Thymus (tissue), 11 donors: ENCODE results near the gene FAH. TPM values are rescaled to one million over a fixed set of nuclear protein-coding genes. Genes with fewer than 3 reads are reported as not detected.

Experiments used
- DNase-seq, 9 donors: peaks; one replicate each; pipeline ENCODE4 v3.0.0-alpha.2; 2013; ENCODE audit warnings: low spot score in 9 of 9, low read depth in 6 of 9, missing footprints in 1 of 9
- H3K27ac ChIP-seq, 2 donors: one replicate each; pipeline ENCODE4 v1.5.1; 2013; ENCODE audit warnings: control low read depth in 1 of 2, low read depth in 1 of 2, low read length in 1 of 2, mild to moderate bottlenecking in 1 of 2, moderate library complexity in 1 of 2
- H3K27me3 ChIP-seq, 2 donors: one replicate each; pipeline ENCODE4 v1.5.1; 2013; ENCODE audit warnings: low read length in 1 of 2; ENCODE audit not compliant: control insufficient read depth in 2 of 2, insufficient read depth in 1 of 2
- H3K36me3 ChIP-seq, 2 donors: one replicate each; pipeline ENCODE4 v1.5.1; 2013; ENCODE audit warnings: low read length in 1 of 2, mild to moderate bottlenecking in 1 of 2, moderate library complexity in 1 of 2; ENCODE audit not compliant: control insufficient read depth in 2 of 2, insufficient read depth in 2 of 2
- H3K4me1 ChIP-seq, 2 donors: one replicate each; pipeline ENCODE4 v1.5.1; 2013; ENCODE audit warnings: low read length in 2 of 2; ENCODE audit not compliant: control insufficient read depth in 2 of 2, insufficient read depth in 2 of 2
- H3K4me3 ChIP-seq, 2 donors: one replicate each; pipeline ENCODE4 v1.5.1; 2013; ENCODE audit warnings: low read length in 2 of 2, control low read depth in 1 of 2, mild to moderate bottlenecking in 1 of 2
- H3K9me3 ChIP-seq, 2 donors: one replicate each; pipeline ENCODE4 v1.5.1; 2013; ENCODE audit warnings: low read length in 1 of 2, mild to moderate bottlenecking in 1 of 2; ENCODE audit not compliant: control insufficient read depth in 2 of 2, insufficient read depth in 1 of 2
- WGBS: extraction: QIAGEN DNeasy Blood & Tissue Kit; methylation state at CpG from one replicate; pipeline ENCODE4 v1.1.7; 2013; 5-methylcytosine and 5-hydroxymethylcytosine counted together
- polyA plus RNA-seq: library from polyadenylated mRNA; stranded (reverse); fragments of 200-250 nt; gene quantifications from one replicate; pipeline ENCODE4 v1.2.3, GENCODE V29; 2013
- total RNA-seq: library from RNA; stranded (reverse); fragments of 120-200 nt; gene quantifications from one replicate; pipeline ENCODE4 v1.2.4, GENCODE V29; 2013
- donor health status: healthy.

Gene FAH
- total and polyA plus RNA-seq, 2 donors = 11.5 to 18.3 TPM

- H3K27me3 ChIP-seq = no peaks in the 10 kb centered on the region
- DNase-seq = no peak
- no peak overlapping the region for H3K4me3 ChIP-seq
- no peaks in the 10 kb centered on the region for H3K4me1 ChIP-seq
- no peak overlapping the region for H3K27ac ChIP-seq
- H3K9me3 ChIP-seq = no peaks in the 10 kb centered on the region
- 97% methylated on average over 8 of the region's 8 CpGs for WGBS
- H3K36me3 ChIP-seq = no peaks in the 10 kb centered on the region
Measured at GRCh38 chr15:80191897-80192595, 39.2 kb downstream of the FAH start.

GRCh38 chr15:80194186-80194585, 41.4 kb downstream of the FAH start:
- Histone ChIP-seq H3K27ac (no peak overlapping the region), H3K27me3 (no peaks in the 10 kb centered on the region), H3K9me3 (no peaks in the 10 kb centered on the region), H3K4me3 (no peak overlapping the region), H3K4me1 (no peaks in the 10 kb centered on the region), H3K36me3 (no peaks in the 10 kb centered on the region)
- DNase-seq = no peak
- 99% methylated on average over 1 of the region's 1 CpG for WGBS

DNA sequence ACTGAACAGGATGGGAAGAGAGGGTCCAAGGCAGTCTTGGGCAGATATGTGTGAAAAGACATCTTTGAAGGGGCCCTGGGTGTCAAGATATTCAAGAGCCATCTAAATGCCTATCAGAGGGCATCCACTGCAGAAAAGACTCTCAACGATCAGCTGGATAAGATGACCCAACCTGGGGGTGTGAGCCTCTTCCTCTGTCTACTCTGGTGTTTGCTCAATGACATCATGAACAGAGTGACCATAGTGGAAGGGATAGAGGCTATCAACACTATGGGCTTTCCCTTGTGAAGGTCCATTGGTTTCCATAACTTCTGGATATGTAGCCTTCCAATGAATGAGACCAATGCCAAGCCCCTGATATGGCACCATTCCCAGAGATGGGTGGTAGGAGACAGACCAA, 42.1 kb downstream of the FAH start:
- WGBS = 90% methylated on average over 1 of the region's 1 CpG
- Histone ChIP-seq H3K4me3 (no peak overlapping the region), H3K27me3 (no peaks in the 10 kb centered on the region), H3K4me1 (no peaks in the 10 kb centered on the region), H3K36me3 (no peaks in the 10 kb centered on the region), H3K9me3 (no peaks in the 10 kb centered on the region), H3K27ac (no peak overlapping the region)
- no peak for DNase-seq

- Histone ChIP-seq H3K4me3 (no peak overlapping the region), H3K4me1 (no peaks in the 10 kb centered on the region), H3K36me3 (no peaks in the 10 kb centered on the region), H3K9me3 (no peaks in the 10 kb centered on the region), H3K27ac (no peak overlapping the region), H3K27me3 (peaks cover 0 to 2% of the 10 kb centered on the region in 2 donors)
- DNase-seq = no peak
- WGBS = 88% methylated on average over 2 of the region's 2 CpGs
Measured at GRCh38 chr15:80199366-80199765, 46.6 kb downstream of the FAH start.

GRCh38 chr15:80199869-80200268, 47.1 kb downstream of the FAH start:
- Histone ChIP-seq H3K4me1 (no peaks in the 10 kb centered on the region), H3K4me3 (no peak overlapping the region), H3K9me3 (no peaks in the 10 kb centered on the region), H3K27ac (no peak overlapping the region), H3K27me3 (peaks cover 0 to 2% of the 10 kb centered on the region in 2 donors), H3K36me3 (no peaks in the 10 kb centered on the region)
- no peak for DNase-seq
- 94% methylated on average over 3 of the region's 3 CpGs for WGBS

GRCh38 chr15:80201256-80202015, 48.6 kb downstream of the FAH start:
- H3K4me1 ChIP-seq = no peaks in the 10 kb centered on the region
- no peak for DNase-seq
- WGBS = 94% methylated on average over 26 of the region's 26 CpGs

GRCh38 chr15:80202016-80202315, 49.2 kb downstream of the FAH start:
- H3K9me3 ChIP-seq = no peaks in the 10 kb centered on the region
- H3K4me1 ChIP-seq = no peaks in the 10 kb centered on the region
- H3K36me3 ChIP-seq = no peaks in the 10 kb centered on the region
- H3K4me3 ChIP-seq = no peak overlapping the region
- WGBS = 76% methylated on average over 2 of the region's 2 CpGs
- no peak overlapping the region for H3K27ac ChIP-seq
- DNase-seq = no peak
- H3K27me3 ChIP-seq = peaks cover 0 to 2% of the 10 kb centered on the region in 2 donors

More at GRCh38 chr15:80201256-80202015, 48.6 kb downstream of the FAH start:
- H3K27ac ChIP-seq = no peak overlapping the region
- H3K9me3 ChIP-seq = no peaks in the 10 kb centered on the region
- H3K36me3 ChIP-seq = no peaks in the 10 kb centered on the region
- peaks cover 0 to 2% of the 10 kb centered on the region in 2 donors for H3K27me3 ChIP-seq
- no peak overlapping the region for H3K4me3 ChIP-seq

- H3K27ac ChIP-seq = no peak overlapping the region
- no peaks in the 10 kb centered on the region for H3K36me3 ChIP-seq
- 75% methylated on average over 9 of the region's 9 CpGs for WGBS
- no peaks in the 10 kb centered on the region for H3K4me1 ChIP-seq
- H3K27me3 ChIP-seq = peaks cover 0 to 2% of the 10 kb centered on the region in 2 donors
- DNase-seq = no peak
- no peaks in the 10 kb centered on the region for H3K9me3 ChIP-seq
- no peak overlapping the region for H3K4me3 ChIP-seq
Measured at GRCh38 chr15:80202641-80203360, 50.0 kb downstream of the FAH start.

- H3K27me3 ChIP-seq = peaks cover 0 to 2% of the 10 kb centered on the region in 2 donors
- no peak overlapping the region for H3K27ac ChIP-seq
- 86% methylated on average over 10 of the region's 10 CpGs for WGBS
- no peaks in the 10 kb centered on the region for H3K36me3 ChIP-seq
- DNase-seq = no peak
- H3K4me1 ChIP-seq = no peaks in the 10 kb centered on the region
- H3K4me3 ChIP-seq = no peak overlapping the region
- H3K9me3 ChIP-seq = no peaks in the 10 kb centered on the region
Measured at GRCh38 chr15:80203361-80203885, 50.6 kb downstream of the FAH start.
